Cardiac fibroblast (primary cell): ENCODE data around the gene SYAP1.

Experiments
- DNase-seq, 2 donors: peaks; one replicate each; pipeline versions ENCODE4 v3.0.0 to v3.0.0-alpha.2; 2010; ENCODE audit warnings: low read depth in 2 of 2
- H3K4me3 ChIP-seq, 2 donors: replicated peaks in 1 of 2; 1 replicate in 1 of 2; 2 replicates in 1 of 2; pipeline ENCODE4 v1.5.1; 2011; ENCODE audit warnings: low read depth in 2 of 2, low read length in 2 of 2, mild to moderate bottlenecking in 2 of 2, moderate library complexity in 1 of 2
- TF ChIP-seq, protein P1 (sequence below): IDR thresholded peaks from one replicate; pipeline ENCODE4 v1.5.1; 2011; ENCODE audit warnings: low read depth, mild to moderate bottlenecking, low read length, inconsistent platforms

The SYAP1 gene

DNA sequence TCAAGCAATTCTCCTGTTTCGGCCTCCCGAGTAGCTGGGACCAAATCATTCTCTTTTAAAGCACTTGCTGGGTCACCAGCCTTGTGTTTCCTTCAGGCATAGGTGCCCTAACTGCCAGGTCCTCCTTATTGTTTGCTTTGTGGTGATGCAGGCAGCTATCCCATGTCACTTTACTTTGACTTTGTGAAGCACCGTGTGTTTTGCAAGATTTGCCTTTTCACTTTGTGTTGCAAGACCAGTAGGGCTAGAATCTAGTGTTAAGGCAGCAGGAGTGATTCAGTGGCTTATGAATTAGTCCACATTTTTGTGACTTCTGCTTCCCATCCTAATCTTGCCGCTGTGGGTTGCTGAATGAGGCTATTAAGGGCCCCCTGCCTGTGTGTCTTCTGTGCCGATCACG lies 20.2 kb downstream of the SYAP1 start:
- DNase-seq, result peak in 1 of 2 donors; percentile 10
- TF ChIP-seq, protein P1, sequence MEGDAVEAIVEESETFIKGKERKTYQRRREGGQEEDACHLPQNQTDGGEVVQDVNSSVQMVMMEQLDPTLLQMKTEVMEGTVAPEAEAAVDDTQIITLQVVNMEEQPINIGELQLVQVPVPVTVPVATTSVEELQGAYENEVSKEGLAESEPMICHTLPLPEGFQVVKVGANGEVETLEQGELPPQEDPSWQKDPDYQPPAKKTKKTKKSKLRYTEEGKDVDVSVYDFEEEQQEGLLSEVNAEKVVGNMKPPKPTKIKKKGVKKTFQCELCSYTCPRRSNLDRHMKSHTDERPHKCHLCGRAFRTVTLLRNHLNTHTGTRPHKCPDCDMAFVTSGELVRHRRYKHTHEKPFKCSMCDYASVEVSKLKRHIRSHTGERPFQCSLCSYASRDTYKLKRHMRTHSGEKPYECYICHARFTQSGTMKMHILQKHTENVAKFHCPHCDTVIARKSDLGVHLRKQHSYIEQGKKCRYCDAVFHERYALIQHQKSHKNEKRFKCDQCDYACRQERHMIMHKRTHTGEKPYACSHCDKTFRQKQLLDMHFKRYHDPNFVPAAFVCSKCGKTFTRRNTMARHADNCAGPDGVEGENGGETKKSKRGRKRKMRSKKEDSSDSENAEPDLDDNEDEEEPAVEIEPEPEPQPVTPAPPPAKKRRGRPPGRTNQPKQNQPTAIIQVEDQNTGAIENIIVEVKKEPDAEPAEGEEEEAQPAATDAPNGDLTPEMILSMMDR, result no peak

DNA sequence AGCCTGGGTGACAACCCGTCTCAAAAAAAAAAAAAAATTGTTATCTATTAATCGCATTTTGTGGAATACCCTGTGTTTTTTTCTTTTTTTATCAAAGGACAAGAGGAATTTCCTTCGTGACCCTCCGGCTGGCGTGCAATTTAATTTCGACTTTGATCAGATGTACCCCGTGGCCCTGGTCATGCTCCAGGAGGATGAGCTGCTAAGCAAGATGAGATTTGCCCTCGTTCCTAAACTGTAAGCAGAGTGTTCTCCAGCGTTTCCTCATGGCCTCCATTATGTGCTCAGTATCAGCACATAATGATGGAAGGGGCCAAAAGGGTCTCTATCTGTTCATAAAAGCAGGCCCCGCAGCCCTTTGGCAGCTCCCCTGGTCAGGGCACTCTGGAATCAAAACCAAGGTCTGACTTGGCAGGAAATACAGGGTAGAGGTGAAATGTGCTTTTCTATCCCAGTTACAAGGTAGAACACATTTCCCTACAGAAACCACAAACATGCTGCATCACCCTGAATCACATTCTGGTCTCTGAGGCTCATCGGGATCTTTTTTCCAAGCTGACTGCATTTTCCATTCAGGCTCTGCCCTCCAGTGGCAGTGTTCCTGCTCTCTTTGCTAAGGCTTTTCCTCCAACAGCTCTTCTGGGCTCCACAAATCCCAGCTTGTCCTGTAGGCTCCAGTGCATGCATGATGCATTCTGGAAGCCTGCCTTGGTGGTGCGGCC lies 24.4 kb downstream of the SYAP1 start:
- TF ChIP-seq, protein P1, result peak; percentile 24
- H3K4me3 ChIP-seq, result no peak overlapping the region
- DNase-seq, result peak; percentile 47 to 73

More for the DNA sequence above, 20.2 kb downstream of the SYAP1 start:
- no peak overlapping the region for H3K4me3 ChIP-seq

DNA sequence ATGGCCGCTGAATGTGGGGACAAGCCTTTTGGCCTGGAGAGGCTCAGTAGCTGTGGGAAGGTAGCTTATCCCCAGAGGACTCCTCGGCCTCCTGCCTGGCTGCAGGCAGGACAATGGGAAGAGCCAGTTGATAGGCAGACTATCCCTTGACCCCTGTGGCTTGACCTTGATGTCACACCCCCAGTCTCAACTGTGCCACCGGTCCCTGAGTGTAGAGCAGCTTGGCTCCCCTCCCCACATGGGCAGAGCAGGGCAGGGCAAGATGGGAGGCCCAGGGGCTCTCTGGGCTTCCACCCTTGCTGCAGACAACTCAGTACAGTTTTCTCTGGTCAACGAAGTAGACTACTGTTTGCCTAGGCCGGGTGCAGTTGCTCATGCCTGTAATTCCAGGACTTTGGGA lies 25.7 kb downstream of the SYAP1 start:
- TF ChIP-seq, protein P1, result no peak
- H3K4me3 ChIP-seq, result no peak overlapping the region
- no peak for DNase-seq

DNA sequence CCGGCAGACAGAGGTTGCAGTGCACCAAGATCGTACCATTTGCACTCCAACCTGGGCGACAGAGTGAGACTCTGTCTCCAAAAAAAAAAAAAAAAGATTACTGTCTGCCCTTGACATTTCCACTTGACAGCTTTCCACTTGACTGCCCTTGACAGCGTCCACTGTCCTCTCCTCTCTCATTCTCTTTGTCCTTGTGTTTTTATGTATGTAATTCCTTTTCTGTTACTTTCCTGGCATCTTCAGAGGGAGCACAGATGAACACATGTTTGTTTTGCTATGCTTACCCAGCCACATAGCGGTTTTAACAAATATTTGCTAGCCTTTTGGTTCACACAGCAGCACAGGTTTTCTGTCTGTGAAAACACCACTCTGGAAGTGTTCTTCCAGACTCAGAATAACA lies 26.2 kb downstream of the SYAP1 start:
- H3K4me3 ChIP-seq, result no peak overlapping the region
- TF ChIP-seq, protein P1, result no peak
- no peak for DNase-seq

DNA sequence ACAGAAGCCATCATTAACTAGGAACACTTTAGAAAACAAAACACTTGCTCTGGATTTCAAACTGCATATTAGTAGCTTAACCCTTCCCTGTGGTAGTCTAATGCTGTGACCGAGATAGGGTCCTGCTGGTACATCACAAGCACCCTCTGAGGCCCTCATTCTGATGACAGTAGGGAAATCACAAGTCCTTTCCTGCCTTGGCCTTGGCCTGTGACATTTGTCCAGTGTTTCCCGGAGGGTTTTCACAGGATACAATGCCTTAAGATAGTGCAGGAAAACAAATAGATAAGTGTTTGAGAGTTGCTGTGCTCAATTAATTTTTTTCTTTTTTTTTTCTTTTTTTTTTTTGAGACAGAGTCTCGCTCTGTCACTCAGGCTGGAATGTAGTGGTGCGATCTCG lies 29.0 kb downstream of the SYAP1 start:
- TF ChIP-seq, protein P1, result no peak
- H3K4me3 ChIP-seq, result no peak overlapping the region
- DNase-seq, result no peak

DNA sequence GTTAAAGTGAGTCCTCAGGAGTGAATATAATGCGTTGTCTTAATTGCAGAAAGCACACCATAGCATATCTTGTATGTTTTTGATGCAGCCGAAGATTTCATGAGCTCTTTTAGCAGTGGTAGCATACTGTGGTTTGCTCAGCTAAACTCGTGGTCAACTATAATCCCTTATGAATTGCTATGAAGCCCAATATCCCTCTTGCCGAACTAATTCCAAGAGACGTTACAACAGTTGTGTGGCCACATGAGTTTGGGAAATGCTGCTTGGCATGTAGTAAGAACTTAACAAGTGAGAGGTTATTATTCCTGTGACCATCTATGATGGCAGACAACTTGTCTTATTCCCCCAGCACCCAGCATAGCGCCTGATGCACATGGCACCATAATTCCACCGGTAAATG lies 30.7 kb downstream of the SYAP1 start:
- no peak for DNase-seq
- H3K4me3 ChIP-seq, result no peak overlapping the region
- TF ChIP-seq, protein P1, result no peak

DNA sequence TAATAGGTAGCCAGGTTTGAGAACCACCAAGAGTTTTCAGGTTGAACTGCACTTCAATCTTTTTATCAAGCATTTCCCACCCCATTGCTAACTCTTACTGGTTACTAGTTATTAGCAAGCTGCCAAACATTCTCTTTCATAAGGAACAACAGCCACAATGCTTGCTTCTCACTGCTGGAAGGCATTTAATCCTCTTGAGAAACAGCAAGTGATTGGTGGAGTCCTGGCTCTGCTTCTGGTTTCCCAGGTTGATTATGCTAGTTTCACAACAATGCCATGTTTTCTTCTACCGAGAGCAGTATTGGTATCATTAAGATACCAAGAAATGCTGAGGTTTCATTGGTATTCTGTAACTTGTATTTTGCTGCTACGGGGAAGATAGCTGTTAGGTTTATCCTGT lies 34.6 kb downstream of the SYAP1 start:
- no peak for DNase-seq
- no peak overlapping the region for H3K4me3 ChIP-seq
- TF ChIP-seq, protein P1, result no peak
